ENCODE measurements around the gene NKAIN2.

DNA sequence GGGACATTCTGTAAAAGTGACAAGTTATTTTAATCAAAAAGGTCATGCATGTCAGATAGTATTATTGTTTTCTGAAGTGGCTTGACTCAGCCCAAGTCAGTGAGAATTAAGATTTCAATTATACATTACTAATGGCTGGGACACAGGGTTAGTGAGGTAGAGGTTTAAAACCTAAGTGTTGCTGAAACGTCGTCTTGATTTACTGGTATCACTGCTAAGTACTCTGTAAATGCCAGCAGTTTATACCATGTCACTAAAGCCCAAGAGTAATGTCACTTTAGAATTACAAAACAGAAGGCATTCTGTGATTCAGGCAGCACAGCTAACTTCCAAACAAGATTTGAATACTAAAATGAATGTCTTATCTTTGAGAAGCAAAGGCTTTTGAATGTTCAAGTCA, 176.6 kb downstream of the NKAIN2 start:
- TF ChIP-seq POLR2A (IDR thresholded peaks at IDR 0.05) = no peak
- TF ChIP-seq, protein P1, sequence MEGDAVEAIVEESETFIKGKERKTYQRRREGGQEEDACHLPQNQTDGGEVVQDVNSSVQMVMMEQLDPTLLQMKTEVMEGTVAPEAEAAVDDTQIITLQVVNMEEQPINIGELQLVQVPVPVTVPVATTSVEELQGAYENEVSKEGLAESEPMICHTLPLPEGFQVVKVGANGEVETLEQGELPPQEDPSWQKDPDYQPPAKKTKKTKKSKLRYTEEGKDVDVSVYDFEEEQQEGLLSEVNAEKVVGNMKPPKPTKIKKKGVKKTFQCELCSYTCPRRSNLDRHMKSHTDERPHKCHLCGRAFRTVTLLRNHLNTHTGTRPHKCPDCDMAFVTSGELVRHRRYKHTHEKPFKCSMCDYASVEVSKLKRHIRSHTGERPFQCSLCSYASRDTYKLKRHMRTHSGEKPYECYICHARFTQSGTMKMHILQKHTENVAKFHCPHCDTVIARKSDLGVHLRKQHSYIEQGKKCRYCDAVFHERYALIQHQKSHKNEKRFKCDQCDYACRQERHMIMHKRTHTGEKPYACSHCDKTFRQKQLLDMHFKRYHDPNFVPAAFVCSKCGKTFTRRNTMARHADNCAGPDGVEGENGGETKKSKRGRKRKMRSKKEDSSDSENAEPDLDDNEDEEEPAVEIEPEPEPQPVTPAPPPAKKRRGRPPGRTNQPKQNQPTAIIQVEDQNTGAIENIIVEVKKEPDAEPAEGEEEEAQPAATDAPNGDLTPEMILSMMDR (IDR thresholded peaks at IDR 0.05) = no peak
